GM10266 (cell line): ENCODE measurements around the gene GMDS.

Experiments
- DNase-seq: peaks from one replicate; pipeline ENCODE4 v3.0.0; 2012; ENCODE audit errors: extremely low spot score
- CTCF ChIP-seq: IDR thresholded peaks from 2 replicates; pipeline ENCODE4 v1.5.1; 2012; ENCODE audit warnings: mild to moderate bottlenecking, low read depth; ENCODE audit not compliant: control insufficient read depth, insufficient read depth; ENCODE audit errors: missing control alignments

Gene GMDS

GRCh38 chr6:2266031-2266795 is 20.8 kb upstream of the GMDS start:
- no peak for TF ChIP-seq CTCF

GRCh38 chr6:2264932-2265331 is 19.5 kb upstream of the GMDS start:
- no peak for DNase-seq
- no peak for TF ChIP-seq CTCF

More at GRCh38 chr6:2266031-2266795, 20.8 kb upstream of the GMDS start:
- no peak for DNase-seq

DNA sequence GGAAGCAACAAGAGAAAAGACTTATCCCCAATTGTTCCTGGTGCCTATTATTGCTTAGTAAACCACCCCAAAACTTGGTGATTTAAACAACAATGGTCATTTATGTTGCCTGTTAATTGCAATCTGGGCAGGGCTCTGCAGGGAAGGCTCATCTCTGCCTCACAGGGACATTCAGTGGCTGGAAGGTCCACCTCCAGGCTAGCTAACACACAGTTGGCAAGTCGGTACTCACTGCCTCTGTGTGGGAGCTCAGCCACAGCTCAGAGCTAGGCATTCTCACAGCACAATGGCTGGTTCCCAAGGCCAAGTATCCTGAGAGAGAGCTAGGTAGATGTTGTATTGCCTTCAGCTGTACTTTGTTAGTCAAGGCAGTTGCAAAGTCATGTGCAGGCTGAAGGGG is 18.5 kb upstream of the GMDS start:
- no peak for TF ChIP-seq CTCF
- DNase-seq, result no peak

DNA sequence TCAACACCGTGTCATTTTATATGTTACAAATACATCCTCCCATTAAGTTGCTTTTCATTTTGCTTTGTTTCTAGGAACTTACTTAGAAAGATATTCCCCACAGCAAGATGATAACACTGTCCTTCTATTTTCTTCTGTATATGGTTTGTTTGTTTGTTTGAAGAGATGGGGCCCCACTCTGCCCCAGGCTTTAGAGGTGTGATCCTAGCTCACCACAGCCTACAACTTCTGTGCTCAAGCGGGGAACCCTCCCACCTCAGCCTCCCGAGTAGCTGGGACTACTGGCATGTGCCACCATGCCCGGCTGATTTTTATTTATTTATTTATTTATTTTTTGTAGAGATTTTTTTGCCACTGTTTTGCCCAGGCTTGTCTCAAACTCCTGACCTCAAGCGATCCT is 14.2 kb upstream of the GMDS start:
- DNase-seq, result no peak
- TF ChIP-seq CTCF, result no peak

- no peak for TF ChIP-seq CTCF
- DNase-seq, result no peak
These were observed 13.6 kb upstream of the GMDS start for GRCh38 chr6:2259002-2259494.

GRCh38 chr6:2258112-2258511 is 12.7 kb upstream of the GMDS start:
- no peak for TF ChIP-seq CTCF
- DNase-seq, result no peak

- TF ChIP-seq CTCF, result no peak
- no peak for DNase-seq
These were observed 12.0 kb upstream of the GMDS start for GRCh38 chr6:2257363-2257762.
